HG02885 (cell line): ENCODE data around the gene GSTA1.
"Not testable (repeated sequence)": the region's sequence is repeated elsewhere in the genome, so short reads cannot be mapped to it uniquely, and the experiment has no call there.

ENCODE experiments used
- ATAC-seq: cut with Tn5 transposase; IDR thresholded peaks from one replicate; pipeline ENCODE4 v1.9.1; 2021; ENCODE audit warnings: mild to moderate bottlenecking; ENCODE audit not compliant: unreplicated experiment, poor library complexity

Gene GSTA1

GRCh38 chr6:52760105-52760765 is 43.4 kb downstream of the GSTA1 start:
- no peak for ATAC-seq

- no peak for ATAC-seq
Measured at GRCh38 chr6:52759085-52759484, 44.5 kb downstream of the GSTA1 start.

GRCh38 chr6:52757651-52758338 is 45.8 kb downstream of the GSTA1 start:
- not testable (repeated sequence) for ATAC-seq

- no peak for ATAC-seq
Measured at GRCh38 chr6:52754443-52754842, 49.2 kb downstream of the GSTA1 start.

- not testable (repeated sequence) for ATAC-seq
Measured at GRCh38 chr6:52753137-52753536, 50.5 kb downstream of the GSTA1 start.

- ATAC-seq = no peak
Measured at GRCh38 chr6:52752310-52752709, 51.3 kb downstream of the GSTA1 start.

GRCh38 chr6:52749556-52750152 is 54.0 kb downstream of the GSTA1 start:
- ATAC-seq = no peak

- ATAC-seq = not testable (repeated sequence)
Measured at GRCh38 chr6:52747301-52747700, 56.3 kb downstream of the GSTA1 start.

- no peak for ATAC-seq
Measured at GRCh38 chr6:52746213-52746612, 57.4 kb downstream of the GSTA1 start.

GRCh38 chr6:52745764-52746201 is 57.8 kb downstream of the GSTA1 start:
- no peak for ATAC-seq

GRCh38 chr6:52741872-52742271 is 61.7 kb downstream of the GSTA1 start:
- no peak for ATAC-seq
